GM12873 (cell line): ENCODE data around the gene EHBP1L1.

ENCODE experiments used
- CTCF ChIP-seq: IDR thresholded peaks from 2 replicates; pipeline ENCODE4 v1.5.1; 2012; ENCODE audit warnings: low read depth, mild to moderate bottlenecking, moderate library complexity, low read length, control low read depth; ENCODE audit not compliant: insufficient read depth; ENCODE audit errors: missing control alignments

Gene EHBP1L1

GRCh38 chr11:65559535-65559934, 16.3 kb upstream of the EHBP1L1 start:
- TF ChIP-seq CTCF: no peak

GRCh38 chr11:65559951-65560537, 15.8 kb upstream of the EHBP1L1 start:
- no peak for TF ChIP-seq CTCF

GRCh38 chr11:65560555-65561418, 15.1 kb upstream of the EHBP1L1 start:
- TF ChIP-seq CTCF: no peak

GRCh38 chr11:65562020-65562419, 13.8 kb upstream of the EHBP1L1 start:
- no peak for TF ChIP-seq CTCF

- no peak for TF ChIP-seq CTCF
These were observed 13.1 kb upstream of the EHBP1L1 start for GRCh38 chr11:65562788-65563187.

- no peak for TF ChIP-seq CTCF
These were observed 12.3 kb upstream of the EHBP1L1 start for GRCh38 chr11:65563601-65564000.

GRCh38 chr11:65565624-65566453, 10.0 kb upstream of the EHBP1L1 start:
- no peak for TF ChIP-seq CTCF
